Kasumi-1 (cell line): ENCODE data around the gene FUT6.
"Not testable (repeated sequence)": the region's sequence is repeated elsewhere in the genome, so short reads cannot be mapped to it uniquely, and the experiment has no call there.

Experiments
- DNase-seq, 2 experiments: peaks; one replicate each; lab custom pipeline; 2025; lab: John Stamatoyannopoulos, UW

FUT6 gene, protein sequence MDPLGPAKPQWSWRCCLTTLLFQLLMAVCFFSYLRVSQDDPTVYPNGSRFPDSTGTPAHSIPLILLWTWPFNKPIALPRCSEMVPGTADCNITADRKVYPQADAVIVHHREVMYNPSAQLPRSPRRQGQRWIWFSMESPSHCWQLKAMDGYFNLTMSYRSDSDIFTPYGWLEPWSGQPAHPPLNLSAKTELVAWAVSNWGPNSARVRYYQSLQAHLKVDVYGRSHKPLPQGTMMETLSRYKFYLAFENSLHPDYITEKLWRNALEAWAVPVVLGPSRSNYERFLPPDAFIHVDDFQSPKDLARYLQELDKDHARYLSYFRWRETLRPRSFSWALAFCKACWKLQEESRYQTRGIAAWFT

DNA sequence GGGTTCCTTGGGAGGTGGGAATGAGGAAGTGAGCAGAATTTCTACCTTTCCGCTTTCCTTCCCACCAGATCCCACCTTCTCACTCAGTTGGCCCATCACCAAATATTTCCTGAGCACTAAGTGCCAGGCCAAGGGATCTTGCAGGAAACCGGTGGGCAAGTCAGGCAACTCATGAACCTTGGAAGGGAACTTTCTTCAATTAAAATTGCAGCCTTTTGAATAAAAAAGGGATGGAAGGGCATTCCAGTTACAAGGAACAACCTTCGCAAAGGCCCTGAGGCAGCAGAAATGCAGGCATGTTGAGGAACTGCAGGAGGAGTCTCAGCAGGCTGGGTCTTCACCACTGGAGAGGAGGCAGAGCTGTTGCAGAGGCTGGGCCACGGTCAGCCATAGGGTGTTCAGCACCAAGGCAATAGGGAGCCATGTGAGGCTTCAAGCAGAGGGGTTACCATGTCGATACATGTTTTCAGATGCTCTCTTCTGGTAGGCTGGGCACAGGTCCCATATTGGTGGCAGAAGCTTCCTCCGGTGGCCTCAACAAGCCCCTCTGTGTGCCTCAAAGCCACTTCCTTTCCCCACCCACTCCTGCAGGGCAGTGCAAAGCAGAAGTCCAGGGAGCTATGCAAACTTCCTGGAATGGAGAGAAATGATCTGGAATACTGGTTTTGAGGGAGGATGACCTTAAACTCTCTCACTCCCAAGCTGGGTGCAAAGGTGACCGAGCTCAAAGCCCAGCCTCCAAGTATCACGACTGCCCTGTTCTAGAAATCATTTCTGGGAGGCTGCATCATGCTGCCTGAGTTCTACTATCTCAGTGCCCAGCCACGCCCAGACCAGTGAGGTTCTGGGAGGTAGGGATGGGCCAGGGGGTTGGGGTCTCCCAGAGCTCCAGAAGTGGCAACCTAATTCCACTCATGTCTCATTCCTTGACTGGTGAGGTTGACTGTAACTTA, at the start of gene FUT6:
Gene FUT6, minus strand, starts transcription at position 638 of the 953 bp plus-strand sequence. CDS start 7,135 bp downstream, outside the sequence.
- DNase-seq, result peak; percentile 26 to 50

DNA sequence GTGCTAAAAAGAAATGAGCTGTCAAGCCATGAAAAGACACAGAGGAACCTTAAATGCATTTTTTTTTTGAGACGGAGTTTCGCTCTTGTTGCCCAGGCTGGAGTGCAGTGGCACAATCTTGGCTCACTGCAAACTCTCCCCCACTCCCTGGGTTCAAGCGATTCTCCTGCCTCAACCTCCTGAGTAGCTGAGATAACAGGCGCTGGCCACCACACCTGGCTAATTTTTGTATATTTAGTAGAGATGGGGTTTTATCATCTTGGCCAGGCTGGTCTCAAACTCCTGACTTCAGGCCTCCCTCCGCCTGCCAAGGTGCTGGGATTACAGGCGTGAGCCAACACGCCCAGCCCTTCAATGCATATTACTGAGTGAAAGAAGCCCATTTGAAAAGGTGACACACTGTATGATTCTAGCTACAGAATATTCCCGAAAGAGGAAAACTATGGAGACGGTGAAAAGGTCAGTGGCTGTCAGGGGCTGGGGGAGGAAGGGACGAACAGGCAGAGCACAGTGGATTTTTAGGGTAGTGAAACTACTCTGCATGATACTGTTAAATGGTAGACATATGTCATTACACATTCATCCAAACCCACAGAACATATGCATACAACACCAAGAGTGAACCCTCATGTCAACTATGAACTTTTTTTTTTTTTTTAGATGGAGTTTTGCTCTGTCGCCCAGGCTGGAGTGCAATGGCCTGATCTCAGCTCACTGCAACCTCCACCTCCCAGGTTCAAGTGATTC, 44.7 kb upstream of the FUT6 start:
- DNase-seq, result not testable (repeated sequence)

DNA sequence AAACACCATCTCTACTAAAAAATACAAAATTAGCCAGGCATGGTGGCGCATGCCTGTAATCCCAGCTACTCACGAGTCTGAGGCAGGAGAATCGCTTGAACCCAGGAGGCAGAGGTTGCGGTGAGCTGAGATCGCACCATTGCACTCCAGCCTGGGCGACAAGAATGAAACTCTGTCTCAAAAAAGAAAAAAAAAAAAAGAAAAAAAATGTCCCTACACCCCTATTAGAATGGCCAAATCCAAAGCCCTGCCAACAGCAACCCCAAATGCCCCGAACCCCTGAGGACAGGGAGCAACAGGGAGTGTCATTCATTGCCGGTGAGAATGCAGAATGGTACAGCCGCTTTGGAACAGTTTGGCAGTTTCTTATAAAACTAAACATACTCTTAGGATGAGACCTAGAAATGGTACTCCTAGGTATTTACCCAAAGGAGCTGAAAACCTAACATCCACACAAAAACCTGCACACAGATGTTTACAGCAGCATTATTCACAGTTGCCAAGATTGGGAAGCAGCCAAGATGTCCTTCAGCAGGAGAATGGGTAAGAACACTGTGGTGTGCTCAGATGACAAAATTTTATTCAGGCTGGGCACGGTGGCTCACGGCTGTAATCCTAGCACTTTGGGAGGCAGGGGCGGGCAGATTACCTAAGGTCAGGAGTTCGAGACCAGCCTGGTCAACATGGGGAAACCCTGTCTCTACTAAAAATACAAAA, 43.8 kb upstream of the FUT6 start:
- not testable (repeated sequence) for DNase-seq

DNA sequence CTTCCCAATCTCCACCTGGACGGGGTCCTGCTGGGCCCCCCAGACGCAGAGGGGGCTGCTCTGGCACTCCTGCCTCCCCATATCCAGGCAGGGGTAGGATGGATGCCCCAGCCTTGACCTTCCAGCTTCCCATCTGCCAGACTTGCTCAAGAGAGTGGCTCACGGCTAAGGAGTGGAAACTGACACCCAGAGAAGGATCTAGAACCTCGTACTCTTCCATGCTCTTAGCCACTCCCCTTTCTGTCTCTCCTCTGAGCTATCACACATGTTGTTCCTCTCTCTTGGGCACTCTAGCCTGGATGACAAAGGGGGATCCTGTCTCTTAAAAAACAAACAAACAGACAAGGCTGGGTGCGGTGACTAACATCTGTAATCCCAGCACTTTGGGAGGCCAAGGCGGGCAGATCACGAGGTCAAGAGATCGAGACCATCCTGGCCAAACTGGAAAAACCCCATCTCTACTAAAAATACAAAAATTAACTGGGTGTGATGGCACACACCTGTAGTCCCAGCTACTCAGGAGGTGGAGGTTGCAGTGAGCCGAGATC, 43.0 kb upstream of the FUT6 start:
- DNase-seq, result no peak

DNA sequence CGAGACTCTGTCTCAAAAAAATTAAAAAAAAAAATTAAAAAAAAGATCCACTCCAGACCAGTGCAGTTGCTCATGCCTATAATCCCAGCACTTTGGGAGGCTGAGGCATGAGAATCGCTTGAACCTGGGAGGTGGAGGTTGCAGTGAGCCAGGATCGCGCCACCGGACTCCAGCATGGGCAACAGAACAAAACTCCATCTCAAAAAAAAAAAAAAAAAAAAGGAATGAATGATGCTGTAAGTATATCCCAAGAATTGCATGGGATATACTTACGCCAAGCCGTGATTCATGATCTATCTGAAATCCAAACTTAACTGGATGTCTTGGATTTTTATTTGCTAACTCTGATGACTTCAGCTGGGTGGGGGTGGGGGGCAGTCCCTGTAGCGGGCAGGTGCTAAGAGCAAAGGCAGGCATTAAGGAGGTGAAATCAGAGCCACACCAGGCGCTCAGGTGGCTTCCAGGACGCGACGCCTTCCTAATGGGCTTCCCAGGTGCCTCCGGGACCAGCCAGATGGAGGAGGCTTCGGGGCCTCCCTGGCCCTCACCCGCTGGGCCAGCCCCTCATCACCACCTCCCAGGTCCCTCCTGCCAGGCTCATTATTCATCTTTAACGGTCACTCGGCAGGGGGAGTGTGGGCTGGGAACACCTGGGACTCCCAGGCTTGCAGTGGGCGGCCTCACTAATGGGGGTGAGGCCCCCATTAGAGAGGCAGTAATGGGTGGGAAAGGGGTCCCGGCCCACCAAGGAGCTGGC, 42.2 kb upstream of the FUT6 start:
- DNase-seq, result no peak

DNA sequence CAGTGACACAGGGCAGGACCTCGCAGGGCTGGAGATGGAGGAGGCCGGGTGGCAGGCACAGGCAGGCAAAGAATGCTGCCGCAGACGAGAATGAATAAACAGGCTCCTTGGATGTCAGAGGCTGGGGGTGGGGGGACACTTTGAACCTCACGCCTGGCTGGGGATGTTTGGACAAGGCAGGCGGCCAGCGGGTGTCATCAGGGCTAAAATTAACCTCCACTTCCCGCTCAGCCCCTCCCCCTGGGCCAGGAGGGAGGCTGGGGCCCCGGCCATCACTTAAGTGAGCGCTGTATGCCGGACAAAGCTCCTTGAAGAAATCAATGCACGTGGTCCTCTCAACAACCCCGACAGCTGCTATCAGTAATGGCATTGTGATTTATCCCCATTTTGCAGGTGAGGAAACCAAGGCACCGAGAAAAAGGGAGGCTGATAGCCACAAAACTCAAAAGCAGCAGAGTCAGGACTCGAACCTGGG, 41.1 kb upstream of the FUT6 start:
- DNase-seq, result no peak

DNA sequence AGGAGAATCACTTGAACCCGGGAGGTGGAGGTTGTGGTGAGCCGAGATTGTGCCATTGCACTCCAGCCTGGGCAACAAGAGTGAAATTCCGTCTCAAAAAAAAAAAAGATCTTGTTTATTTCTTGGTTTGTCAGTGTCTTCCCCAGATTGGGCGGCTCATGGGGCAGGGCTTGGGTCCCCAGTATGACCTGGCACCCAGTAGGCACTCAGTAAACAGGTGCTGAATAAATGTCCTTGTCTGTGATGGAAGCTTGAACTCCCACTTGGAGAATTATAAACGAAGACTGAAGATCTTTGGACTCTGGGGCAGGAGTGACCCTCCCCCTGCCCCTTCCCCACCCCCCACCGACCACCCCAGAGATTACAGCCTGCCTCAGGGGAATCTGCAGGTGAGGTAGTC, 40.7 kb upstream of the FUT6 start:
- no peak for DNase-seq

DNA sequence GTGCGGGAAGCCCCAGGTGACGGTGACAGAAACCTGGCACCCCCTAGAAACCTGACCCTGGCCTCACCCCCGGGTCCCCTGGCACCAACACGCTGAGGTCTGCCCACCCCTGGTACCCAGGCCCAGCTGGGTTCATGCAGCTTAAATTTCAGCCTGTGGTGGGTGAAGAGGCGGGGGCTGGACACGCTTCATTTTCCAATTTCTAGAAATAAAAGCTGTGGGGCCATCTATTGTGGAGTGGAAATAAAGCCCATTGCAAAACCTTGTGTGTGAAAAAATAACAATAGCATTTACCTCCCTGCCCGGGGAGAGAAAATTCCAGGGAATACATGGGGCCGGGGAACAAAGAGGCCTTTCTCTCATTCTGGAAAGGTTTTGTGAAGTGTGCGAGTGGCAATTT, 38.4 kb upstream of the FUT6 start:
- DNase-seq, result no peak

DNA sequence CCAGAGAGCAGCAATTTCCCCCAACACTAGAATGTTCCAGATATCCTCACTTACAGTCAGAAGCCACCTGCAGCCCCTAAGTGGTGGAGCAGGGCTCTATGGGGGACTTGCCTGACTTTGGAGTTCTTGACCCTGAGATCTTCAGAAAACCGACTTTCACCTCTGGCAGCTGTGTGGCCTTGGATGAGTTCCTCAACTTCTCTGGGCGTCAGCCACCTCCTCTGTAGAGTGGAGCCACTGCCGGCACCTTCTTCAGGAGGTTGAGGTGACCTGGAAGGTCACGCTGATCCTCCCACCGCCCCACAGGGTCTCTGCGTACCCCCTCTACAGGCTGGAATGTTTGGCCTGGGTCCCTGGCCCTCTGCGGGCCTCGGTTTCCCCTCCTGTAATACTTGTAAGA, 37.9 kb upstream of the FUT6 start:
- DNase-seq, result no peak

DNA sequence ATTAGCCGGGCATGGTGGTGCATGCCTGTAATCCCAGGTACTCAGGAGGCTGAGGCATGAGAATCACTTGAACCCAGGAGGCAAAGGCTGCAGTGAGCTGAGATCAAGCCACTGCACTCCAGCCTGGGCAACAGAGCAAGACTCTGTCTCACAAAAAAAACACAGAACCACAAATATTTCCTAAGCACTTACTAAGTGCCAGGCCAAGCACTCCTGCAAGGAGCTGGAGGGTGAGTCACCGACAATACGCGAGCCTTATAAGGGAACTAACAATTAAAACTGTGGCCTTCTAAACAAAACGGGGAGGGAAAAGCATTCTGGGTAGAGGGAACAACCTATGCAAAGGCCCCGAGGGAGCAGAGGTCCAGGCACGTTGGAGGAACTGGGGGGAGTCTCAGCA, 35.0 kb upstream of the FUT6 start:
- DNase-seq, result not testable (repeated sequence)

DNA sequence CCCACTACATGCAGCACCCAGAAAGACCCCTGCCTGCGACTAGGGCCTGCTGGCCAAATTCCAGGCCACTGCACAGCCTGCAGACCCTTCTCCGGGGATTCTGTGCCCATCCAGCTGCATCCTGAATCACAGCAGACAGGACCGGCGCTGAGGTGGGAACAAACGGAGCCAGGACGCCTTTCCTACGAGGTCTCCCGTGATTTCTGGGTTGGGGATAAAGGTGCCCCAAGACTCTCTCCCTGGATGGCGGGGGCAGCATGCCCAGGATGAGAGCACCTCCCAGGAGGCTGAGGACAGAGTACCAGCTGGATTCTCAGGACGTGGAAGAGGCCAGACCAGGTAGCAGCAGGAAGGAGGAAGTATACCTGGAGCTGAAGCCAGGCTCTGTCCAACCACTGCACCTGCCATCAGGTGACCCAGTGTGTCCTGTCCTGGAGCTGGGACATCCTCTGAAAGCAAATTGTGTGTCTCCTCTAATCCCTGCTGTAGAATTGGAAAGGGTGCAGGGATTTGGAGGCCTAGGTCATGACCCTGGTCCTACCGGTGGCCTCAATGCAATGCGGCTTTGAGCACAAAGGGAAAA, 34.2 kb upstream of the FUT6 start:
- no peak for DNase-seq

DNA sequence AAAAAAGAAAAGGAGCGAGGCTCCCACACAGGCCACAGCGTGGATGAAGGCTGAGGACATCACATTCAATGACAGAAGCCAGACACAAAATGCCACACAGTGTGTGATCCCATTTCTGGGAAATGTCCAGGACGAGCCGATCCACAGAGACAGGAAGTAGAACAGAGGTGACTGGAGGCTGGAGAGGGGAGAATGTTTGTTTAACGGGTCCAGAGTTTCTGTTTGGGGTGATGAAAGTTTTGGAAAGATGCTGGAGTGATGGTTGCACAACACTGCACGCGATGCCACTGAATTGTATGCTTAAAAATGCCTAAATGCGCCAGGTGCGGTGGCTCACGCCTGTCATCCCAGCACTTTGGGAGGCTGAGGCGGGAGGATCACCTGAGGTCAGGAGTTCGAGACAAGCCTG, 31.5 kb upstream of the FUT6 start:
- DNase-seq, result no peak

DNA sequence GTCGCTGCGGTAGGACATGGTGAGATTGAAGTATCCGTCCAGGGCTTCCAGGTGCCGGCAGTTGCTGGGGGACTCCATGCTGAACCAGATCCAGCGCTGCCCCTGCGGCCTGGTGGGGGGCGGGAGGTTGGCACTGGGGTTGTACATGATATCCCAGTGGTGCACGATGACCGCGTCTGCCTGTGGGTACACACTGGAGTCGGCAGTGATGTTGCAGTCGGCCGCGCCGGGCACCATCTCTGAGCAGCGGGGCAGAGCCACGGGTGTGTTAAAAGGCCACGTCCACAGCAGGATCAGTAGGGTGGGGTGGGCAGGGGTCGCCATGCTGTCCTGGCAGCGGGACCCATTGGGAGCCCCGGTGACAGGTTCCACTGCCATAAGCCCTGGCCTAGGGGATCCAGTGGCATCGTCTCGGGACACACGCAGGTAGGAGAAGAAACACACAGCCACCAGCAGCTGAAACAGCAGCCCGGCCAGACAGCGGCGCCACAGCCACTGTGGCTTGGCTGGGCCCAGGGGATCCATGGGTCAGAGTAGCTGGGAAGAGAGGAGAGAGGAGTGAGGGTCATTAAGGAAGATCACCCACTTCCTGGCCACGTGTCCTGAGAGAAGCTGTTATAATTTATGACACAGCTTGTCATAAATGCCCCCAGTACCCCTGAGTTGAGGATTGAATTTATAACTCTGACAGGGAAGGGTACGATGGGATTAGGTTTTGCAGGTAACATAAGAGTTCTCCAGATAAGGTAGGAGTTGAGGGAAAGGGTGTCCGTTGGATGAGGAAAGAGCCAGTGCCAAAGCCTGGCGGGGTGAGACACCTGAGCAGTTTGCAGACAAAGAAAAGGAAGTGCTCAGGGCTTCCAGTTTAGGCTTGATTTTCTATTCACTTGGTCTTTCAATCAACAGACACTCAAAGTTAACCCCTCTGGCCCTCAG, 28.0 kb upstream of the FUT6 start:
- DNase-seq, result no peak

DNA sequence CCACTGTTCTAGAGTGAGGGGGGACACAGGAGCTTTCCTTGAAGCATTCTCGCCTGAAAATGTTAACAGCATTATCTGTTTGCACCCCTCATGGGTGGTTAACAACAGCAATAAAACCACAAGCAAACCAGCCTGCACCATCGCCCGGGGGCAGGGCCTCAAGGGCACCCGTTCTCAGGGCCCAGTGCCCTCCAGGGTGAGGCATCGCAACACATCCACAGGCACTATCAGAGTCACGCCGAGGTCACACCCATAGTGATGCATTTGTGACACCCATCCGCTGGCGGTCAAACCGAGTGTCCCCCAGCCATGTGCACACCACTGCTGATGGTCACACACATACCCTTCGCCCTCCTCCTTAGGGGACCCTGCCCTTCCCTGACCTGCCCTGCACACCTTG, 26.3 kb upstream of the FUT6 start:
- no peak for DNase-seq

DNA sequence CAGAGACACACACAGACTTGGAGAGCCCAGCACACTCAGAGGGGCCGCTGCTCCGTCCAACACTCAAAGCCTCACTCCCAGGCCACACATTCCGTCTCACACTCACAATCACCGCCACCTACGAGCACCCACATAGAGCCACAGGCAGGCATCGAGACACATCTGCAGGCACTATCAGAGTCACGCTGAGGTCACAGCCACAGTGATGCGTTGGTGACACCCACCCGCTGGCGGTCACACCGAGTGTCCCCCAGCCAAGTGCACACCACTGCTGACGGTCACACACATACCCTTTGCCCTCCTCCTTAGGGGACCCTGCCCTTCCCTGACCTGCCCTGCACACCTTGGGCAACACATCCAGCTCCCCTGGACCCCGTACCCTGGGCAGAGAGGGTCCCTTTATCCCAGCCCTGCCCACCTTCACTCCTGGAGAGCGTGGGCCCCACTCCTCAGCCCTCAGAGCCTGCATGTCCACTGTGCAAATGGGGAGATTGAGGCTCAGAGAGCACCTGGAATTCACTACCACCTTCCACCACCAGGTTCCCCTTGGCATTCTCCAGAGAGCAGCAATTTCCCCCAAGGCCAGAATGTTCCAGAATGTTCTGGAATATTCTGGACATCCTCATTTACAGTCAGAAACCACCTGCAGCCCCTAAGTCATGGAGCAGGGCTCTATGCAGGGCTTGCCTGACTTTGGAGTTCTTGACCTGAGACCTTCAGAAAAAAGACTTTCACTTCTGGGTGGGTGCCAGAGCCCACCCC, 25.4 kb upstream of the FUT6 start:
- DNase-seq, result no peak

DNA sequence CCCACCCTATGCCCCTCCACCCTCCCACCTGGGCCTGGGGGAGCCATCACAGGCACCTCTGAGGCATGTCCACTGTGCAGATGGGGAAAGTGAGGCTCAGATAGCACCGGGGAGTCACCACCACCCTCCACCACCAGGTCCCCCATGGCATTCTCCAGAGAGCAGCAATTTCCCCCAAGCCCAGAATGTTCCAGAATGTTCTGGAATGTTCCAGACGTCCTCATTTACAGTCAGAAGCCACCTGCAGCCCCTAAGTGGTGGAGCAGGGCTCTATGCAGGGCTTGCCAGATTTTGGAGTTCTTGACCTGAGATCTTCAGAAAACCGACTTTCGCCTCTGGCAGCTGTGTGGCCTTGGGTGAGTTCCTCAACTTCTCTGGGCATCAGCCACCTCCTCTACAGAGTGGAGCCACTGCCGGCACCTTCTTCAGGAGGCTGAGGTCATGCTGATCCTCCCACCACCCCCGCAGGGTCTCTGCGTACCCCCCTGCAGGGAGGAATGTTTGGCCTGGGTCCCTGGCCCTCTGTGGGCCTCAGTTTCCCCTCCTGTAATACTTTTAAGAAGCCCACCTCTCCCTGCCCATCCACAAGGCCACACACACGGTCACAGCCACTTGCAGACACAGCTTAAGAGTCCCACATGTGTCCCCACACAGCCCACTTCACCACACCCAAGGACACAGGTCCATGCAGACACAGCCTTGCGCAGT, 24.7 kb upstream of the FUT6 start:
- DNase-seq, result no peak

DNA sequence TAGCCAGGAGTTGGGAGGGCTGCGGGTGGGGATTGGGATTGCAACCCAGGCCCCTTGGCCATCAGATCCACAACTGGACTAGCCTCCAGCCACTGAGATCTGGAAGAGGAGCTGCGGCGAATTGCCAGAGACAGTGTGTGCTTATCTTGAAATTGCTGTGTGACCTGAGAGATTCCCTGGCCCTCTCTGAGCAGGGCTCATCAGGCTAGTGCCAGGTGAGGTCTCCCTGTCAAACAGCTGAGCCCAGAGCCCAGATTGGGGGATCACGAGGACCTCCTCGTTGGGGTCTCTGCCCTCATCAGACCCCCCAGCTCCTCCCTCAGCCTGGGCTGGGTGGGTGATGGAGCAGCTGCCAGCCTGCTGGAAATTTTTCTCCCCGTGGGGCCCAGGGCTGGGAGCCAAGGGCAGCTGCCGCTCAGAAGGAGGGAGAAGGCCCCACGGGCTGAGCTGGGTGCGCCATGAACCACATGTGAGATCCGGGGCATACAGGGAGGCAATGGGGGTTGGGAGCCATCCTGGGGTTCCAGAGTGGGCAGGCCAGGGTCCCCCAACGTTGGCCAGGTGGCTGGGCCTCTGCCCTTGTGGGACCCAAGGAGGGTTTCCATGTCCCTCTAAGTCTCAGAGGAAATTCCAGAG, 23.6 kb upstream of the FUT6 start:
- no peak for DNase-seq
